GM21786 (cell line): Measurements from ENCODE around the gene DAP.
"Not testable (repeated sequence)": the region's sequence is repeated elsewhere in the genome, so short reads cannot be mapped to it uniquely, and the experiment has no call there.

Experiments
- ATAC-seq: cut with Tn5 transposase; IDR thresholded peaks from one replicate; pipeline ENCODE4 v1.9.1; 2021; ENCODE audit not compliant: unreplicated experiment

The DAP gene

GRCh38 chr5:10761185-10761932, at the start of gene DAP:
DAP (minus strand) TSS chr5:10761234; CDS start chr5:10761068, 166 bp downstream.
- ATAC-seq = peak; percentile 57

DNA sequence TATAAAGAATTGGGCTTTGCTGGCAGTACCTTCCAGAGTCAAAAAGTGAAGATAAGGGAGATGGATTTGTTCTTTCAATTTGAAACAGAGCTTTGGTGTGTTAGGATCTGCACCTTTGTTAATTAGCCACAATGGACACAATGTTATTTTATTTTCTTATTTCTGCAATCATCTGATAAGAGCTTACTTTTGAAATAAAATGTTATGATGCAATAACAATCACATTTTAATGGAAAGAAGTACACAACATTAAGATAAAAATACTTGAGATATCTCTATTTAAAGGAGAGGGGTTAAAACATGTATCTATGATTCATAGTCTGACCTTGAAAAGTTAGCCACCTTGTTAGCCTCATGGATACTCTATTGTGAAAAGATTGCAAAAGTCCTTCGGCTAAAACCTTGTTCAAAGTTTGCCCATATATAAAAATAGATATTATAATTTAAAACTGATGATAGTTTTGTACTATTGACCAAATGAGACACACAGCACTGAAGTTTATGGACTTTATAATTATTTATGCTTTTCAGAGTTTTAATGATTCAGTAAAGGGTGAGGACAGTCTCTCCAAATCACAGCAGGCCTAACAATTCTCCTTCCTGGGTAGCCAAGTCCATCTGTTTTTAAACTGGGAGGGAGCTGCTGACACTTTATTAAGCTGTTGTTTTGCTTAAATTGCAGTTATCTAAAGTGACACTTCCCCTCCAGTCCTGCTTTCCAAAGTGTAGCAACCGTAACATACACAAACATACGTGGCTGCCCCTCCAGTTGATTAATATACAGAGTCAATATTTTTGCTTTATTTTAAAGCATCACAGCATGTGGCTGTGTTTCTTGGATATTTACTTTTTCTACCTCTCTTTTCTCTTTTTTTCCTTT, 47.6 kb upstream of the DAP start:
- ATAC-seq = no peak

GRCh38 chr5:10801931-10802666, 41.1 kb upstream of the DAP start:
- ATAC-seq = no peak

- ATAC-seq = no peak
Observed at GRCh38 chr5:10800852-10801251, 39.8 kb upstream of the DAP start.

- no peak for ATAC-seq
Observed at GRCh38 chr5:10797261-10797660, 36.2 kb upstream of the DAP start.

DNA sequence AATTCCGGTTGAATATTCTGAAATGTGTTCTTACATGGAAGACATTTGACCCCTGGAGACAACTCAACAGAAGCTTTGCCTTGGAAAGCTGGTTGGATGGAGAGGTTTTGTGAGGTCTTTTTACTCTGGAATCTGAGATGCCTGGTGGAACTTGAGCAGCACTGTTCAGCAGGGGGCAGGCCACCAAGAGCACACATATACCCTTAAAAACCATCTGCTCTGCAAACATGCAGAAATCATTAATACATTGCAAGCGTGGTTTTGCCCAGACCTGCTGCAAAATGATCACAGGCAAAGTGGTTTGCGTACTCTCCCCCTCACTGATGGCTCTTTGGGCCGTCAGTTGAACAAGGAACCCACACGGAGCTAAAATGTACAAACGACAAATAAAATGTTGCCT, 32.8 kb upstream of the DAP start:
- no peak for ATAC-seq

GRCh38 chr5:10792336-10792735, 31.3 kb upstream of the DAP start:
- ATAC-seq = no peak

GRCh38 chr5:10789726-10790125, 28.7 kb upstream of the DAP start:
- no peak for ATAC-seq

- ATAC-seq = no peak
Observed at GRCh38 chr5:10789021-10789420, 28.0 kb upstream of the DAP start.

- no peak for ATAC-seq
Observed at GRCh38 chr5:10788358-10788757, 27.3 kb upstream of the DAP start.

GRCh38 chr5:10786835-10787234, 25.8 kb upstream of the DAP start:
- ATAC-seq = no peak

GRCh38 chr5:10780208-10780607, 19.2 kb upstream of the DAP start:
- ATAC-seq = not testable (repeated sequence)

- ATAC-seq = no peak
Observed at GRCh38 chr5:10779592-10779991, 18.6 kb upstream of the DAP start.

DNA sequence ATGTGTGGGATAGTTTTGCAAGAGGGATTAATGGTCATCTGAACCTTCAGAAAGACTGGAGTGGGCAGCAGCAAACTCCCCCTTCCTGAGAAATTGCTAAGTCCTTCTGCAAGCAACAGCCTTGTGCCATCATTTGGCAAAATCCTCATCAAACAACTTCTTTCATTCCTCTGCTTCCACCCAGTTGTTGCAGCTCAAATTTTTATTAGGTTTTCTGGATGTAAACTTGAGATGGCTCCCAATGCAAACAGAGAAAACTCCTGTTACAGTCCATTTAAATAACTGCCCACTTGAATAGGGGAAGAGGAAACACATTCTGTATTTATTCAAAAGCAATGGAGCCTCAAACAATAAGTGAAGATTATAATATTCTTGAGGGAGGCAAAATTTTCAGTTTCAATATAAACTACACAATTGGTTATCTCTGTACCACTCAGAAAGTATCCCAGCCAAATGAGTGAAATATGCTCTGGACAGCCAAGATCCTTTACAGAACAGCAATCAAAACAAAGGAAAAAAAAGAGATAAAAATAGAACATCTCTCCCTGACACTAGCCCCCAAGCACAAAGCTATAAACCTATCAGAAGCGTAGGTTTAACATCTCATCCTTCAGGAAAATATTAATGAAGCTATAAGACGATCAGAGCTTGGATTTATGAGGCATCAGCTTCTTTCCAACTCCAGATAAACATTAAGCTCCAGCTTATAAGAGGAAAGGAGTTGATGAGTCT, 17.3 kb upstream of the DAP start:
- no peak for ATAC-seq

GRCh38 chr5:10775646-10776045, 14.6 kb upstream of the DAP start:
- no peak for ATAC-seq

- ATAC-seq = no peak
Observed at GRCh38 chr5:10772901-10773585, 12.0 kb upstream of the DAP start.

- ATAC-seq = no peak
Observed at GRCh38 chr5:10768328-10768899, 7.4 kb upstream of the DAP start.

GRCh38 chr5:10762776-10763500, 1.9 kb upstream of the DAP start:
- ATAC-seq = no peak
